HepG2 (cell line): ENCODE data around the gene MARF1. TPM values are rescaled to one million over a fixed set of nuclear protein-coding genes. Genes with fewer than 3 reads are reported as not detected.

Source experiments
- ARID3A ChIP-seq: IDR thresholded peaks from 2 replicates; pipeline ENCODE4 v1.6.1; 2012; ENCODE audit warnings: low read depth, low read length, improper control_type of control experiment
- EED ChIP-seq: sonication (generic); formaldehyde crosslinking; IDR thresholded peaks from 2 replicates; pipeline ENCODE4 v1.5.0; 2020; ENCODE audit warnings: mild to moderate bottlenecking, missing genetic modification reagents
- EP300 ChIP-seq, 3 experiments: sonication (generic) in 1 of 3; formaldehyde crosslinking in 1 of 3; IDR thresholded peaks; 2 replicates each; pipeline versions ENCODE4 v1.5.1 to v1.6.1; 2011 to 2020; ENCODE audit warnings: low read depth in 2 of 3, low read length in 2 of 3, borderline replicate concordance in 1 of 3, improper control_type of control experiment in 1 of 3, mild to moderate bottlenecking in 1 of 3, missing genetic modification reagents in 1 of 3, moderate library complexity in 1 of 3
- ISX ChIP-seq: sonication (generic); formaldehyde crosslinking; conservative IDR thresholded peaks from 2 replicates; pipeline ENCODE4 v1.5.0; 2020; ENCODE audit warnings: missing genetic modification reagents
- JUN ChIP-seq: sonication (generic); formaldehyde crosslinking; IDR thresholded peaks from 2 replicates; pipeline ENCODE4 v1.4.0; 2020; ENCODE audit warnings: mild to moderate bottlenecking, missing genetic modification reagents
- KIAA2018 ChIP-seq: sonication (generic); formaldehyde crosslinking; IDR thresholded peaks from 2 replicates; pipeline ENCODE4 v1.5.0; 2020; ENCODE audit warnings: mild to moderate bottlenecking, missing genetic modification reagents, borderline replicate concordance
- KLF9 ChIP-seq: IDR thresholded peaks from 2 replicates; pipeline ENCODE4 v1.6.1; 2016; ENCODE audit warnings: low read depth
- MTA3 ChIP-seq: sonication (generic); formaldehyde crosslinking; IDR thresholded peaks from 2 replicates; pipeline ENCODE4 v1.4.0; 2020; ENCODE audit warnings: missing genetic modification reagents
- NKX3-1 ChIP-seq: sonication (generic); formaldehyde crosslinking; IDR thresholded peaks from 2 replicates; pipeline ENCODE4 v1.5.0; 2020; ENCODE audit warnings: missing genetic modification reagents
- PTBP1 ChIP-seq: fragments of 200-400 bp; formaldehyde crosslinking; IDR thresholded peaks from 2 replicates; pipeline ENCODE4 v1.6.1; 2018; ENCODE audit warnings: low read length, low read depth; ENCODE audit not compliant: poor library complexity, severe bottlenecking
- SNAPC2 ChIP-seq: sonication (generic); formaldehyde crosslinking; IDR thresholded peaks from 2 replicates; pipeline ENCODE4 v1.8.1; 2022; ENCODE audit warnings: mild to moderate bottlenecking, missing genetic modification reagents
- SSRP1 ChIP-seq: IDR thresholded peaks from 2 replicates; pipeline ENCODE4 v1.6.1; 2016; ENCODE audit warnings: control low read depth
- ZC3H13 ChIP-seq: sonication (generic); formaldehyde crosslinking; IDR thresholded peaks from 2 replicates; pipeline ENCODE4 v1.8.1; 2023; ENCODE audit warnings: mild to moderate bottlenecking, missing genetic modification reagents, moderate library complexity
- ZNF253 ChIP-seq: sonication (generic); formaldehyde crosslinking; IDR thresholded peaks from 2 replicates; pipeline ENCODE4 v1.8.0; 2022; ENCODE audit warnings: mild to moderate bottlenecking, missing genetic modification reagents, borderline replicate concordance
- ZNF30 ChIP-seq: sonication (generic); formaldehyde crosslinking; IDR thresholded peaks from 2 replicates; pipeline ENCODE4 v1.5.0; 2020; ENCODE audit warnings: mild to moderate bottlenecking, missing genetic modification reagents
- ZNF350 ChIP-seq: sonication (generic); formaldehyde crosslinking; IDR thresholded peaks from 2 replicates; pipeline ENCODE4 v1.4.0; 2020; ENCODE audit warnings: mild to moderate bottlenecking, low read depth, missing genetic modification reagents, borderline replicate concordance
- ZNF564 ChIP-seq: sonication (generic); formaldehyde crosslinking; IDR thresholded peaks from 2 replicates; pipeline ENCODE4 v1.8.1; 2023; ENCODE audit warnings: mild to moderate bottlenecking, missing genetic modification reagents
- ZNF580 ChIP-seq: IDR thresholded peaks from 2 replicates; pipeline ENCODE4 v1.6.1; 2016; ENCODE audit warnings: low read depth, borderline replicate concordance
- polyA plus RNA-seq, 8 experiments: library from polyadenylated mRNA; depleted of rRNA in 3 of 8; stranded (reverse) in 7 of 8; unstranded in 1 of 8; fragments of >200 nt; fragmentation: Illumina TruSeq in 4 of 8; extraction: Trizol in 4 of 8; gene quantifications; 2 replicates each; pipeline versions ENCODE4 v1.2.1 to v1.2.3, GENCODE V29; 2011 to 2016; ENCODE audit warnings: low read depth in 4 of 8, missing spikeins in 1 of 8, mixed read lengths in 1 of 8; ENCODE audit not compliant: insufficient read depth in 1 of 8
- total RNA-seq, 5 experiments: library from RNA; depleted of rRNA; stranded (reverse); fragments of >200 nt; fragmentation: Illumina TruSeq; extraction: Trizol; gene quantifications; 2 replicates each; pipeline ENCODE4 v1.2.3, GENCODE V29; 2016; ENCODE audit warnings: low read depth in 1 of 5

The MARF1 gene
- total and polyA plus RNA-seq, 2 of the 13 experiments (the other 11 are each of a cell fraction or from before 2014, with no cell fraction given) = 8.7 to 20.7 TPM

- TF ChIP-seq KIAA2018 (CRISPR knock-in tag) (no peak), ZC3H13 (CRISPR knock-in tag) (no peak), SNAPC2 (CRISPR knock-in tag) (peak; percentile 65; the same call in 1 of the 2 replicates), ARID3A (no peak), EP300 (IDR thresholded peaks at IDR 0.05; ENCODE audit: low read depth in 2 of 2, low read length in 2 of 2) (no peak), EP300 (CRISPR knock-in tag; IDR thresholded peaks at IDR 0.05; ENCODE audit: borderline replicate concordance) (peak; percentile 42; the same call in 1 of the 2 replicates), ZNF350 (CRISPR knock-in tag) (no peak), EED (CRISPR knock-in tag) (no peak), ZNF580 (peak; percentile 39; the same call in 1 of the 2 replicates), PTBP1 (no peak), ZNF253 (no peak), ZNF30 (no peak), KLF9 (CRISPR knock-in tag) (no peak), JUN (CRISPR knock-in tag) (no peak), MTA3 (CRISPR knock-in tag) (no peak), SSRP1 (CRISPR knock-in tag) (peak; percentile 77; the same call in 1 of the 2 replicates), NKX3-1 (CRISPR knock-in tag) (no peak), ZNF564 (CRISPR knock-in tag) (peak; percentile 6; the same call in 1 of the 2 replicates), ISX (no peak)
Observed at GRCh38 chr16:15644267-15644961, 1.5 kb upstream of the MARF1 start (continued).
